Esophagus muscularis mucosa (tissue), 4 donors: Measurements from ENCODE around the gene MEF2D. TPM values are rescaled to one million over a fixed set of nuclear protein-coding genes. Genes with fewer than 3 reads are reported as not detected.

ENCODE experiments used
- DNase-seq: peaks from one replicate; pipeline ENCODE4 v3.0.0-alpha.2; 2017; ENCODE audit errors: extremely low spot score
- H3K27ac ChIP-seq, 4 donors: fragments of 200-600 bp; sonication (generic); replicated peaks in 1 of 4; 1 replicate in 3 of 4; 2 replicates in 1 of 4; pipeline ENCODE4 v1.5.1; 2016 to 2019; ENCODE audit warnings: mild to moderate bottlenecking in 1 of 4
- H3K27me3 ChIP-seq, 4 donors: fragments of 200-600 bp; sonication (generic); one replicate each; pipeline versions ENCODE4 v1.5.1 to v1.6.0; 2016 to 2019
- H3K36me3 ChIP-seq, 4 donors: fragments of 200-600 bp; sonication (generic); one replicate each; pipeline ENCODE4 v1.5.1; 2016 to 2019
- H3K4me1 ChIP-seq, 4 donors: fragments of 200-600 bp; sonication (generic); one replicate each; pipeline ENCODE4 v1.5.1; 2016 to 2019
- H3K4me3 ChIP-seq, 4 donors: fragments of 200-600 bp; sonication (generic); 1 replicate in 2 of 4; 2 replicates in 2 of 4; pipeline ENCODE4 v1.5.1; 2016 to 2019; ENCODE audit warnings: mild to moderate bottlenecking in 4 of 4, moderate library complexity in 1 of 4
- H3K9me3 ChIP-seq, 4 donors: fragments of 200-600 bp; sonication (generic); 1 replicate in 3 of 4; 2 replicates in 1 of 4; pipeline ENCODE4 v1.5.1; 2016 to 2019
- CTCF ChIP-seq, 3 experiments: fragments of 200-600 bp in 2 of 3; fragments of 450-650 bp in 1 of 3; sonication (generic) in 2 of 3; IDR thresholded peaks; one replicate each; pipeline ENCODE4 v1.5.1; 2017 to 2019; ENCODE audit warnings: antibody characterized with exemption in 3 of 3, mild to moderate bottlenecking in 2 of 3, moderate library complexity in 1 of 3
- EP300 ChIP-seq: sonication (generic); formaldehyde crosslinking; IDR thresholded peaks from one replicate; pipeline ENCODE4 v1.6.1; 2017; ENCODE audit warnings: antibody characterized with exemption
- POLR2A ChIP-seq: fragments of 450-650 bp; IDR thresholded peaks from one replicate; pipeline ENCODE4 v1.6.1; 2017; ENCODE audit warnings: antibody characterized with exemption, moderate library complexity, mild to moderate bottlenecking, low read depth
- POLR2AphosphoS5 ChIP-seq, 2 donors: sonication (generic); formaldehyde crosslinking; IDR thresholded peaks; one replicate each; pipeline ENCODE4 v1.6.1; 2017; ENCODE audit warnings: antibody characterized with exemption in 2 of 2
- WGBS: methylation state at CpG from one replicate; pipeline ENCODE4 v1.1.5; 2018; 5-methylcytosine and 5-hydroxymethylcytosine counted together
- intact Hi-C: fragments of 100-400 bp; cut with DNase I; formaldehyde crosslinking; loops from one replicate; pipeline ENCODE4 v1.15.1; 2023
- total RNA-seq, 4 donors: library from RNA; depleted of rRNA; stranded (reverse); fragments of >200 nt; gene quantifications; one replicate each; pipeline versions ENCODE4 v1.1.0 to v1.2.1, GENCODE V29; 2016

Gene MEF2D
- total RNA-seq, 4 donors from 2014 or later, result 78.0 to 138 (median 115) TPM

DNA sequence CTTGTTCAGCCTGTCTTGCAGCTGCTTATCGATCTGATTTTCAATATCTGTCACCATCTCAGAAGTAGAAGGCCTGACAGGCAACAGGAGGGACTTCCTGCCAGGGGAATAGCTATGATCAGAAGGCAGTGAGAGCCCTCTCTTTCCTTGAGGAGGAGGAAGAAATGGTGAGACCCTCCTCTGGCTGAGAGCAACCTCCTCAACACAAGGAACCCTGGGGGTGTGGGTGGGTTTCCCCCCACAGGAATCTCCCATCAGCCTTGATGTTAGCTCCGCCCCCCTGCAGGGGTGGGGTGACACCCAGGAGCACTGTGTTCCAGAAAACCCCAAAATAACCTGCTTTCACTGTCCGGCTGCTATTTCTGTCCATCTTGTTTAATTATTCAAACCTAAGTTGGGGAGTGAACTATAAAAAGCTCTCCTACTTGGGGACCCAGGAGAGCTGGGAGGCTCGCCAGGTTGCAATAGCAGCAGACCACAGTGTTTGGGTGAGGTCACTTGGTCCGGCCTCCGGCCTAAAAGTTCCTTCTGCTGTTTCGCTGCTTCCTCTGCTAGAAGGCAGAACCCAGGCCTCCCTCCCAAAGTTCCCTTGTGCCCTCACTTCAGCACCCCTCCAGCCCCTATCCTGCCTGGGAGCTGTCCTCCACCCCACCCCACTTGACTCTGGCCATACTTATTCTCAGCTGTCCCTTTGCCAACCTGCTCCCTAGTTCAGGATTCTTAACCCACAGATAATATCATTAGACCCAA, 7.8 kb upstream of the MEF2D start:
- peak; percentile 85 for TF ChIP-seq EP300
- peak; percentile 72 for TF ChIP-seq POLR2A
- peak in 1 of 2 donors; percentile 88 for TF ChIP-seq POLR2AphosphoS5 (IDR thresholded peaks at IDR 0.05)
- peak in 1 of 3 experiments; percentile 5 for TF ChIP-seq CTCF (IDR thresholded peaks at IDR 0.05)
- intact Hi-C loops, result no loop called here
- Histone ChIP-seq H3K4me1 (peaks cover 57 to 96% (median 92%) of the 10 kb centered on the region in 4 donors), H3K36me3 (no peaks in the 10 kb centered on the region), H3K27ac (peak overlapping the region; percentile 98 to 100 (median 99)), H3K9me3 (no peaks in the 10 kb centered on the region), H3K27me3 (no peaks in the 10 kb centered on the region), H3K4me3 (peak overlapping the region; percentile 11 to 48 (median 35))
- peak; percentile 94 for DNase-seq
- 26% methylated on average over 7 of the region's 7 CpGs for WGBS

DNA sequence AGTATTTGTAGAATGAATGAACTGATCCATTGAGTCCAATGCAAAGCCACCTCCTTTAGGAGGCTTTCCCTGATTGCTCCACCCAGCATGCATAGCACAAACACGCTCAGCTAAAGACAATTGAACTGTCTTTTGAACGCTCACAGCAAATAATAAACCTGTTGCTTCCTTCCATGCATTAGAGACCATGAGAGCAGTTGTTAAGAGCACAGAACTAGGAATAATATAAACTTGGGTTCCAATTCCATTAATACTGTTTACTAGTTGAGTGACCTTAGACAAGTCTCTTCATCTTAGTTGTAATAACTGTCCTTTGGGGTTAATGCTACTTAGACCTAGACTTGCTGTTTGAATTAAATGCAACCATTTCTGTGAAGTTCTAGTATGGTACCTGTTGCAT, 5.9 kb upstream of the MEF2D start:
- H3K4me1 ChIP-seq, result peaks cover 68 to 96% (median 92%) of the 10 kb centered on the region in 4 donors

GRCh38 chr1:156505679-156506298, 5.2 kb upstream of the MEF2D start:
- Histone ChIP-seq H3K4me1 (peaks cover 68 to 90% (median 87%) of the 10 kb centered on the region in 4 donors), H3K27me3 (no peaks in the 10 kb centered on the region), H3K36me3 (no peaks in the 10 kb centered on the region), H3K4me3 (peak overlapping the region; percentile 42 to 56 (median 44)), H3K9me3 (no peaks in the 10 kb centered on the region), H3K27ac (peak overlapping the region; percentile 98 to 100 (median 99))
- intact Hi-C loops, result no loop called here
- WGBS, result 82% methylated on average over 21 of the region's 21 CpGs
- no peak for DNase-seq
- peak; percentile 12 for TF ChIP-seq POLR2A
- no peak for TF ChIP-seq EP300
- TF ChIP-seq POLR2AphosphoS5 (IDR thresholded peaks at IDR 0.05), result no peak
- no peak for TF ChIP-seq CTCF (IDR thresholded peaks at IDR 0.05)

More for the DNA sequence above, 5.9 kb upstream of the MEF2D start:
- intact Hi-C loops, result no loop called here
- no peak for DNase-seq
- Histone ChIP-seq H3K36me3 (no peaks in the 10 kb centered on the region), H3K9me3 (no peaks in the 10 kb centered on the region), H3K27ac (peak overlapping the region; percentile 98 to 100 (median 99)), H3K4me3 (no peak overlapping the region), H3K27me3 (no peaks in the 10 kb centered on the region)
- 91% methylated on average over 2 of the region's 2 CpGs for WGBS
- TF ChIP-seq POLR2A (no peak), EP300 (no peak), CTCF (IDR thresholded peaks at IDR 0.05) (no peak), POLR2AphosphoS5 (IDR thresholded peaks at IDR 0.05) (no peak)

GRCh38 chr1:156504821-156505678, 4.5 kb upstream of the MEF2D start:
- Histone ChIP-seq H3K9me3 (no peaks in the 10 kb centered on the region), H3K27me3 (no peaks in the 10 kb centered on the region), H3K4me3 (peak overlapping the region; percentile 42 to 56 (median 44)), H3K4me1 (peaks cover 63 to 83% (median 79%) of the 10 kb centered on the region in 4 donors), H3K27ac (peak overlapping the region; percentile 98 to 100 (median 99)), H3K36me3 (no peaks in the 10 kb centered on the region)
- 5% methylated on average over 31 of the region's 45 CpGs for WGBS
- TF ChIP-seq POLR2AphosphoS5 (IDR thresholded peaks at IDR 0.05), result peak in 1 of 2 donors; percentile 99
- TF ChIP-seq POLR2A, result peak; percentile 71
- TF ChIP-seq CTCF (IDR thresholded peaks at IDR 0.05), result peak in 1 of 3 experiments; percentile 7
- peak; percentile 97 for TF ChIP-seq EP300
- intact Hi-C loops, result no loop called here
- peak; percentile 100 for DNase-seq
